ENCODE measurements around the gene KRTAP5-3.

GRCh38 chr11:1598816-1599215 lies 9.4 kb downstream of the KRTAP5-3 start:
- no peak for TF ChIP-seq CTCF (IDR thresholded peaks at IDR 0.05; ENCODE audit: extremely low read depth in 1 of 2, insufficient read depth in 1 of 2, low read depth in 1 of 2, low read length in 2 of 2)
- TF ChIP-seq POLR2AphosphoS5 (IDR thresholded peaks at IDR 0.05; ENCODE audit: insufficient read depth, low read depth, low read length) = no peak
- no peak for TF ChIP-seq FOS (IDR thresholded peaks at IDR 0.05; ENCODE audit: borderline replicate concordance, insufficient read depth, low read length)
- TF ChIP-seq JUN (IDR thresholded peaks at IDR 0.05; ENCODE audit: borderline replicate concordance, insufficient read depth, insufficient read length, low read depth) = no peak
- no peak for TF ChIP-seq POLR2A (IDR thresholded peaks at IDR 0.05; ENCODE audit: low read depth, low read length)
- no peak for TF ChIP-seq EZH2 (IDR thresholded peaks at IDR 0.05; ENCODE audit: borderline replicate concordance, low read depth, low read length, severe bottlenecking)
- no peak for TF ChIP-seq MYC (IDR thresholded peaks at IDR 0.05; ENCODE audit: low read depth, low read length)
